B cell (primary cell): ENCODE data around the gene NT5M. TPM values are rescaled to one million over a fixed set of nuclear protein-coding genes. Genes with fewer than 3 reads are reported as not detected.
A peak's percentile ranks its signal among the peaks of the same experiment; 100 is the strongest.
"Not testable (repeated sequence)": the region's sequence is repeated elsewhere in the genome, so short reads cannot be mapped to it uniquely, and the experiment has no call there.

ENCODE experiments used
- ATAC-seq: fragments of 200-7000 bp; cut with Tn5 transposase; one replicate; pipeline ENCODE4 v1.10.0; 2021; ENCODE audit warnings: low read depth, mild to moderate bottlenecking, moderate number of reproducible peaks, moderate library complexity
- CTCF ChIA-PET: fragments of 350-600 bp; sonication (Branson Sonifier 250); formaldehyde crosslinking; loops from one replicate; lab custom pipeline; 2021; ENCODE audit warnings: antibody characterized with exemption, inconsistent platforms; lab: Charles Lee
- POLR2A ChIA-PET: fragments of 350-600 bp; sonication (Branson Sonifier 250); formaldehyde crosslinking; loops from one replicate; lab custom pipeline; 2021; ENCODE audit warnings: antibody characterized with exemption; lab: Charles Lee
- DNase-seq: peaks from one replicate; pipeline ENCODE4 v3.0.0; 2013
- H2AFZ ChIP-seq: 2 replicates; pipeline ENCODE4 v1.6.1; 2012; ENCODE audit warnings: mild to moderate bottlenecking, low read depth, low read length; ENCODE audit not compliant: insufficient read depth, poor library complexity, severe bottlenecking
- H3K27ac ChIP-seq, 2 donors: 1 replicate in 1 of 2; 2 replicates in 1 of 2; pipeline ENCODE4 v1.5.1; 2012 to 2013; ENCODE audit warnings: low read length in 2 of 2, mild to moderate bottlenecking in 2 of 2, moderate library complexity in 1 of 2
- H3K27me3 ChIP-seq, 4 experiments: fragments of 200-600 bp in 1 of 4; sonication (generic) in 1 of 4; replicated peaks in 1 of 4; 1 replicate in 2 of 4; 2 replicates in 2 of 4; pipeline versions ENCODE4 v1.6.1 to v1.7.0; 2013 to 2016; ENCODE audit warnings: low read length in 3 of 4, mild to moderate bottlenecking in 2 of 4, mixed read lengths in 1 of 4, moderate library complexity in 1 of 4; ENCODE audit not compliant: insufficient read depth in 4 of 4, control insufficient read depth in 3 of 4; ENCODE audit errors: control extremely low read depth in 1 of 4
- H3K36me3 ChIP-seq, 2 experiments: replicated peaks in 1 of 2; 1 replicate in 1 of 2; 2 replicates in 1 of 2; pipeline versions ENCODE4 v1.6.1 to v1.7.1; 2013; ENCODE audit warnings: low read length in 1 of 2; ENCODE audit not compliant: insufficient read depth in 2 of 2, control insufficient read depth in 1 of 2; ENCODE audit errors: control extremely low read depth in 1 of 2, extremely low read depth in 1 of 2
- H3K4me1 ChIP-seq, 2 donors: fragments of 200-600 bp in 1 of 2; sonication (generic) in 1 of 2; 1 replicate in 1 of 2; 2 replicates in 1 of 2; pipeline versions ENCODE4 v1.5.1 to v1.6.1; 2013 to 2017; ENCODE audit warnings: low read length in 2 of 2; ENCODE audit not compliant: control insufficient read depth in 2 of 2, insufficient read depth in 2 of 2
- H3K4me2 ChIP-seq: replicated peaks from 2 replicates; pipeline ENCODE3; 2012; ENCODE audit warnings: mild to moderate bottlenecking, low read depth, low read length; ENCODE audit not compliant: poor library complexity, severe bottlenecking
- H3K4me3 ChIP-seq, 5 experiments: fragments of 200-600 bp in 1 of 5; sonication (generic) in 1 of 5; 1 replicate in 3 of 5; 2 replicates in 2 of 5; pipeline versions ENCODE4 v1.5.1 to v1.7.0; 2011 to 2016; ENCODE audit warnings: low read length in 4 of 5, mild to moderate bottlenecking in 4 of 5, low read depth in 2 of 5, control low read depth in 1 of 5, moderate library complexity in 1 of 5; ENCODE audit not compliant: insufficient read depth in 1 of 5; ENCODE audit errors: control extremely low read depth in 1 of 5, extremely low read depth in 1 of 5
- H3K79me2 ChIP-seq: fragments of 200-600 bp; sonication (generic); one replicate; pipeline ENCODE4 v1.6.0; 2016; ENCODE audit warnings: low read length; ENCODE audit not compliant: control insufficient read depth, insufficient read depth
- H3K9ac ChIP-seq: fragments of 200-600 bp; sonication (generic); 2 replicates; pipeline ENCODE4 v1.6.1; 2017; ENCODE audit warnings: mild to moderate bottlenecking, low read length, moderate library complexity
- H3K9me3 ChIP-seq, 3 donors: one replicate each; pipeline versions ENCODE4 v1.6.1 to v1.7.1; 2013; ENCODE audit warnings: low read length in 2 of 3; ENCODE audit not compliant: control insufficient read depth in 2 of 3, insufficient read depth in 1 of 3; ENCODE audit errors: control extremely low read depth in 1 of 3
- H4K20me1 ChIP-seq: 2 replicates; pipeline ENCODE4 v1.6.0; 2012; ENCODE audit warnings: mild to moderate bottlenecking, low read length; ENCODE audit not compliant: insufficient read depth, control insufficient read depth, poor library complexity, severe bottlenecking
- H3K27ac Mint-ChIP-seq: one replicate; pipeline ENCODE4 v1.8.0; 2021; ENCODE audit warnings: mixed read lengths
- H3K27me3 Mint-ChIP-seq: one replicate; pipeline ENCODE4 v1.8.0; 2021; ENCODE audit warnings: mixed read lengths
- H3K4me1 Mint-ChIP-seq: one replicate; pipeline ENCODE4 v1.8.0; 2021; ENCODE audit warnings: mixed read lengths
- H3K4me3 Mint-ChIP-seq: one replicate; pipeline ENCODE4 v1.8.0; 2021; ENCODE audit warnings: mixed read lengths
- H3K9me3 Mint-ChIP-seq: one replicate; pipeline ENCODE4 v1.8.0; 2022; ENCODE audit warnings: mixed read lengths; ENCODE audit not compliant: insufficient read depth
- EZH2 ChIP-seq: IDR thresholded peaks from 2 replicates; pipeline ENCODE4 v1.6.1; 2012; ENCODE audit warnings: borderline replicate concordance, low read depth, mild to moderate bottlenecking, moderate library complexity, low read length; ENCODE audit not compliant: insufficient read depth, poor library complexity, severe bottlenecking
- WGBS: methylation state at CpG from one replicate; pipeline ENCODE4 v1.1.5; 2013; ENCODE audit warnings: missing lambda C conversion rate; ENCODE audit not compliant: insufficient coverage; 5-methylcytosine and 5-hydroxymethylcytosine counted together
- intact Hi-C: fragments of 100-400 bp; cut with micrococcal nuclease; formaldehyde crosslinking; loops from one replicate; pipeline ENCODE4 v1.10.0; 2022
- polyA plus RNA-seq: library from polyadenylated mRNA; depleted of rRNA; stranded (reverse); fragments of >200 nt; gene quantifications from 2 replicates; pipeline ENCODE4 v1.2.3, GENCODE V29; 2012
- total RNA-seq, 2 donors: library from RNA; stranded (reverse); fragments of 120-200 nt in 1 of 2; gene quantifications; 1 replicate in 1 of 2; 2 replicates in 1 of 2; pipeline versions ENCODE4 v1.2.3 to v1.2.4, GENCODE V29; 2013 to 2022
- TF ChIP-seq, protein P1 (sequence below): fragments of 200-600 bp; IDR thresholded peaks from one replicate; pipeline ENCODE4 v1.8.0; 2022; ENCODE audit warnings: antibody characterized with exemption, mild to moderate bottlenecking

The NT5M gene
- total and polyA plus RNA-seq, 2 donors (not counting 1 experiment from before 2014, with no cell fraction given): 0.40 to 0.47 TPM

DNA sequence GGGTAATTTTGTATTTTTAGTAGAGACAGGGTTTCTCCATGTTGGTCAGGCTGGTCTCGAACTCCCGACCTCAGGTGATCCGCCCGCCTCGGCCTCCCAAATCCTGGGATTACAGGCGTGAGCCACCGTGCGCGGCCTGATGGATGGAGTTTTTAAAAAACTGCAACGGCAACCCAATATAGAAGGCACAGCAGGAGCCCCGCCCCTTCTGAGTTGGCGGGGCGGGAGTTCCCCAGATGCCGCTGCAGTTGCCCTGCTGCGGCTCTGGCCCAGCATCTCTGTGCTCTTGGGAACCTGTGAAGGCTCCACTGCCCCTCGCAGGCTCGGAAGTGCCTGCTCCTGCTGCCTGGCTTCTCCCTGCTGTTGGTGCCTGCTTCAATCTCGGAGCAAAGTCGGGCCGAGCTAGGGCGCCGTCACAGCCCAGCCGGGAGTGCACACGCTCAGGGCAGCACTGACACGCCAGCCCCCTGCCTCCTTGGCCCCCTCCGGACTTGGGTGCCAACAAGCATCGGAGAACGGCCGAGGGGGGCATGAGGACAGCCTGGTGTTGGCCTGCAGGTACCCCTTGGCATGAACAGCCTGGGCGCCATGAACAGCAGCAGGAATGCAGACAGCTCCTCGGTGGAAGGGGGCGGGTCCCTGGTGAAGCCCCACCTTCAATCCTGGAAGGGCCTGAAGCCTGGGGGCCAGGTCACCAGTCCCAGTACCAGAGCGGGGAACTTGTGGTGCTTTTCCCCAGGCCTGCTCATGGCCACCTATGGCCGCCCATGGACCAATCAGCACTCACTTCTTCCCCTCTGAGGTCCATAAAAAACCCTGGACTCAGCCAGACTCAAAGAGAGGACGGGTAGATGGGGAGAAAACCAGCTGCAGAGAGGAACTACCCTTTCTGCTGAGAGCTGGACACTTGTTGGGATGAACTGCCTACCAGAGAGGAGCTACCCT, 2.3 kb upstream of the NT5M start:
- no peaks in the 10 kb centered on the region for H3K79me2 ChIP-seq
- H3K4me1 ChIP-seq: peaks cover 36 to 41% of the 10 kb centered on the region in 2 donors
- no peak overlapping the region for H3K27ac ChIP-seq
- Mint-ChIP-seq H3K4me3 (peak overlapping the region; percentile 74), H3K27me3 (no peaks in the 10 kb centered on the region), H3K4me1 (peaks cover 41% of the 10 kb centered on the region), H3K9me3 (no peaks in the 10 kb centered on the region), H3K27ac (no peak overlapping the region)
- H3K36me3 ChIP-seq: no peaks in the 10 kb centered on the region
- H3K4me3 ChIP-seq: peak overlapping the region in 4 of 5 experiments; percentile 19 to 50 (median 42)
- H4K20me1 ChIP-seq: no peaks in the 10 kb centered on the region
- TF ChIP-seq, protein P1, sequence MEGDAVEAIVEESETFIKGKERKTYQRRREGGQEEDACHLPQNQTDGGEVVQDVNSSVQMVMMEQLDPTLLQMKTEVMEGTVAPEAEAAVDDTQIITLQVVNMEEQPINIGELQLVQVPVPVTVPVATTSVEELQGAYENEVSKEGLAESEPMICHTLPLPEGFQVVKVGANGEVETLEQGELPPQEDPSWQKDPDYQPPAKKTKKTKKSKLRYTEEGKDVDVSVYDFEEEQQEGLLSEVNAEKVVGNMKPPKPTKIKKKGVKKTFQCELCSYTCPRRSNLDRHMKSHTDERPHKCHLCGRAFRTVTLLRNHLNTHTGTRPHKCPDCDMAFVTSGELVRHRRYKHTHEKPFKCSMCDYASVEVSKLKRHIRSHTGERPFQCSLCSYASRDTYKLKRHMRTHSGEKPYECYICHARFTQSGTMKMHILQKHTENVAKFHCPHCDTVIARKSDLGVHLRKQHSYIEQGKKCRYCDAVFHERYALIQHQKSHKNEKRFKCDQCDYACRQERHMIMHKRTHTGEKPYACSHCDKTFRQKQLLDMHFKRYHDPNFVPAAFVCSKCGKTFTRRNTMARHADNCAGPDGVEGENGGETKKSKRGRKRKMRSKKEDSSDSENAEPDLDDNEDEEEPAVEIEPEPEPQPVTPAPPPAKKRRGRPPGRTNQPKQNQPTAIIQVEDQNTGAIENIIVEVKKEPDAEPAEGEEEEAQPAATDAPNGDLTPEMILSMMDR: no peak
- no peak for TF ChIP-seq EZH2
- ChIA-PET CTCF (interaction anchor here (0.6 kb wide), 1 partner anchor 428 kb away, joined by 3 read pairs; no protein-coding TSS in a partner anchor), POLR2A (interaction anchor here (0.6 kb wide), 1 partner anchor 335 kb away, joined by 3 read pairs; no protein-coding TSS in a partner anchor)
- 9% methylated on average over 34 of the region's 35 CpGs for WGBS
- intact Hi-C loops: no loop called here
- DNase-seq: peak; percentile 73
- H3K27me3 ChIP-seq: peaks cover 0 to 6% (median under 1%) of the 10 kb centered on the region in 4 experiments
- H2AFZ ChIP-seq: peak overlapping the region; percentile 70
- ATAC-seq: peak; percentile 63
- peak overlapping the region; percentile 53 for H3K9ac ChIP-seq
- no peaks in the 10 kb centered on the region for H3K9me3 ChIP-seq
- H3K4me2 ChIP-seq: peak overlapping the region; percentile 82

DNA sequence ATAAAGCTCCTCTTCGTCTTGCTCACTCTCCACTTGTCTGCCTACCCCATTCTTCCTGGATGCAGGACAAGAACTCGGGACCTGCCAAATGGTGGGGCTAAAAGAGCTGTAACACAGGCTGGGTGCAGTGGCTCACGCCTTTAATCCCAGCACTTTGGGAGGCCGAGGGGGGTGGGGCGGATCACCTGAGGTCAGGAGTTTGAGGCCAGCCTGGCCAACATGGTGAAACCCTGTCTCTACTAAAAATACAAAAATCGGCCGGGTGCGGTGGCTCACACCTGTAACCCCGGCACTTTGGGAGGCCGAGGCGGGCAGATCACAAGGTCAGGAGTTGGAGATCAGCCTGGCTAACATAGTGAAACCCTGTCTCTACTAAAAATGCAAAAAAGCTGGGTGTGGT, 1.5 kb upstream of the NT5M start:
- H3K9me3 ChIP-seq, DNase-seq, H3K4me2 ChIP-seq, H3K79me2 ChIP-seq, ATAC-seq, H3K4me3 Mint-ChIP-seq, H3K27ac ChIP-seq, H3K9ac ChIP-seq, H4K20me1 ChIP-seq, H3K27ac Mint-ChIP-seq, H3K4me3 ChIP-seq, intact Hi-C loops, POLR2A ChIA-PET, H3K27me3 Mint-ChIP-seq, H3K9me3 Mint-ChIP-seq, H2AFZ ChIP-seq, H3K36me3 ChIP-seq, H3K27me3 ChIP-seq: not testable (repeated sequence)
- peaks cover 43% of the 10 kb centered on the region for H3K4me1 Mint-ChIP-seq
- H3K4me1 ChIP-seq: peaks cover 37 to 42% of the 10 kb centered on the region in 2 donors
- CTCF ChIA-PET: interaction anchor here (1.2 kb wide), 1 partner anchor 11 kb away, joined by 4 read pairs; no protein-coding TSS in a partner anchor
- 99% methylated on average over 9 of the region's 11 CpGs for WGBS
